GM19468 (cell line): ENCODE results near the gene CDCP2.

ENCODE experiments used
- ATAC-seq: cut with Tn5 transposase; IDR thresholded peaks from one replicate; pipeline ENCODE4 v1.9.1; 2021; ENCODE audit warnings: mild to moderate bottlenecking, moderate library complexity, moderate number of reproducible peaks; ENCODE audit not compliant: unreplicated experiment; ENCODE audit errors: extremely low read depth

Gene CDCP2

GRCh38 chr1:54152696-54153095 is at the start of gene CDCP2:
TSS of gene CDCP2 (minus strand) at chr1:54153000. CDS start at chr1:54152922, 78 bp downstream.
- no peak for ATAC-seq

GRCh38 chr1:54200519-54200997 is 47.8 kb upstream of the CDCP2 start:
- ATAC-seq = no peak

- peak; percentile 87 for ATAC-seq
Measured at GRCh38 chr1:54199765-54200518, 47.1 kb upstream of the CDCP2 start, which contains the start of the genes CYB5RL and MRPL37. TSS of gene CYB5RL (minus strand) at chr1:54200030. CDS start at chr1:54195616, 4,414 bp downstream. TSS of gene MRPL37 (plus strand) at chr1:54200167. CDS start at chr1:54200244, 77 bp downstream.

- no peak for ATAC-seq
Measured at GRCh38 chr1:54199151-54199764, 46.5 kb upstream of the CDCP2 start.

GRCh38 chr1:54193453-54193852 is 40.7 kb upstream of the CDCP2 start:
- no peak for ATAC-seq

- ATAC-seq = no peak
Measured at GRCh38 chr1:54191525-54191924, 38.7 kb upstream of the CDCP2 start.

GRCh38 chr1:54190526-54190925 is 37.7 kb upstream of the CDCP2 start:
- ATAC-seq = no peak

GRCh38 chr1:54188291-54188690 is 35.5 kb upstream of the CDCP2 start:
- ATAC-seq = no peak

GRCh38 chr1:54186056-54186455 is 33.3 kb upstream of the CDCP2 start:
- ATAC-seq = no peak

GRCh38 chr1:54180701-54181360 is 28.0 kb upstream of the CDCP2 start:
- ATAC-seq = no peak

- ATAC-seq = no peak
Measured at GRCh38 chr1:54178296-54179070, 25.7 kb upstream of the CDCP2 start.

- no peak for ATAC-seq
Measured at GRCh38 chr1:54177726-54178125, 24.9 kb upstream of the CDCP2 start.

GRCh38 chr1:54176621-54177327 is 24.0 kb upstream of the CDCP2 start:
- no peak for ATAC-seq

- ATAC-seq = no peak
Measured at GRCh38 chr1:54174106-54174505, 21.3 kb upstream of the CDCP2 start.

GRCh38 chr1:54173681-54174080 is 20.9 kb upstream of the CDCP2 start:
- no peak for ATAC-seq

- no peak for ATAC-seq
Measured at GRCh38 chr1:54172614-54173599, 20.1 kb upstream of the CDCP2 start.

- no peak for ATAC-seq
Measured at GRCh38 chr1:54171606-54172005, 18.8 kb upstream of the CDCP2 start.

GRCh38 chr1:54171016-54171415 is 18.2 kb upstream of the CDCP2 start:
- ATAC-seq = no peak
